Bronchial epithelial cell (primary cell): ENCODE data around the gene KRTAP2-4. TPM values are rescaled to one million over a fixed set of nuclear protein-coding genes. Genes with fewer than 3 reads are reported as not detected.
"Not testable (repeated sequence)": the region's sequence is repeated elsewhere in the genome, so short reads cannot be mapped to it uniquely, and the experiment has no call there.

ENCODE experiments used
- DNase-seq: peaks from one replicate; pipeline ENCODE4 v3.0.0-alpha.2; 2010; ENCODE audit warnings: low read depth
- FAIRE-seq: peaks from 2 replicates; lab custom pipeline; 2011; peaks lifted over from hg19 to GRCh38; lab: Jason Lieb, UNC
- H3K27me3 ChIP-seq: 2 replicates; pipeline ENCODE4 v1.5.1; 2011; ENCODE audit warnings: low read length; ENCODE audit not compliant: control insufficient read depth, insufficient read depth
- H3K36me3 ChIP-seq: 2 replicates; pipeline ENCODE4 v1.5.1; 2011; ENCODE audit warnings: low read length; ENCODE audit not compliant: control insufficient read depth, insufficient read depth
- H3K4me3 ChIP-seq: 2 replicates; pipeline ENCODE4 v1.5.1; 2011; ENCODE audit warnings: mild to moderate bottlenecking, low read depth, low read length, control low read depth
- total RNA-seq: library from RNA; depleted of rRNA; stranded (reverse); fragments of >200 nt; gene quantifications from 2 replicates; pipeline ENCODE4 v1.2.1, GENCODE V29; 2014
- TF ChIP-seq, protein P1 (sequence below): IDR thresholded peaks from 2 replicates; pipeline ENCODE4 v1.5.1; 2011; ENCODE audit warnings: mild to moderate bottlenecking, moderate library complexity, low read length, control low read depth, inconsistent platforms; ENCODE audit not compliant: insufficient read depth, severe bottlenecking

KRTAP2-4 gene
- total RNA-seq, 1 donor from 2014 or later, result not detected

DNA sequence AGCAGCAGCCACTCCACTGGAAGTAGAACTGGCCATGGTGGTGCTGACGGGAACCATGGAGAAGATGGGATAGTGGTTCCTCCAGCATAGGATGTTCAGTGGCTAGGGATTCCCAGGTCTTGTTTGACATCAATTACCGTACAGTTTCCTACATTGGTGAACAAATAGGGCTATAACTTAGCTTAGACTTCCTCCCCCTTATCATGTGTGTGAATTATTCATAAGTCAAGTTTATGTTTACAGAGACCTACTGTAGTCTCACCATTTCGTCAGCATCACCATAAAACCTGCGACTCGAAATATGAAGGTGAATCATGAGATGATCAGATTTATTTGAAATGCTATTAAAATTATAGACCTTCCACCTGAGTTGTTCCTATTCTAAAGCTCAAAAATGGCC lies 6.9 kb downstream of the KRTAP2-4 start:
- Histone ChIP-seq H3K36me3 (no peaks in the 10 kb centered on the region), H3K27me3 (no peaks in the 10 kb centered on the region), H3K4me3 (no peak overlapping the region)
- FAIRE-seq (no peak), DNase-seq (no peak)
- TF ChIP-seq, protein P1, sequence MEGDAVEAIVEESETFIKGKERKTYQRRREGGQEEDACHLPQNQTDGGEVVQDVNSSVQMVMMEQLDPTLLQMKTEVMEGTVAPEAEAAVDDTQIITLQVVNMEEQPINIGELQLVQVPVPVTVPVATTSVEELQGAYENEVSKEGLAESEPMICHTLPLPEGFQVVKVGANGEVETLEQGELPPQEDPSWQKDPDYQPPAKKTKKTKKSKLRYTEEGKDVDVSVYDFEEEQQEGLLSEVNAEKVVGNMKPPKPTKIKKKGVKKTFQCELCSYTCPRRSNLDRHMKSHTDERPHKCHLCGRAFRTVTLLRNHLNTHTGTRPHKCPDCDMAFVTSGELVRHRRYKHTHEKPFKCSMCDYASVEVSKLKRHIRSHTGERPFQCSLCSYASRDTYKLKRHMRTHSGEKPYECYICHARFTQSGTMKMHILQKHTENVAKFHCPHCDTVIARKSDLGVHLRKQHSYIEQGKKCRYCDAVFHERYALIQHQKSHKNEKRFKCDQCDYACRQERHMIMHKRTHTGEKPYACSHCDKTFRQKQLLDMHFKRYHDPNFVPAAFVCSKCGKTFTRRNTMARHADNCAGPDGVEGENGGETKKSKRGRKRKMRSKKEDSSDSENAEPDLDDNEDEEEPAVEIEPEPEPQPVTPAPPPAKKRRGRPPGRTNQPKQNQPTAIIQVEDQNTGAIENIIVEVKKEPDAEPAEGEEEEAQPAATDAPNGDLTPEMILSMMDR, result no peak

DNA sequence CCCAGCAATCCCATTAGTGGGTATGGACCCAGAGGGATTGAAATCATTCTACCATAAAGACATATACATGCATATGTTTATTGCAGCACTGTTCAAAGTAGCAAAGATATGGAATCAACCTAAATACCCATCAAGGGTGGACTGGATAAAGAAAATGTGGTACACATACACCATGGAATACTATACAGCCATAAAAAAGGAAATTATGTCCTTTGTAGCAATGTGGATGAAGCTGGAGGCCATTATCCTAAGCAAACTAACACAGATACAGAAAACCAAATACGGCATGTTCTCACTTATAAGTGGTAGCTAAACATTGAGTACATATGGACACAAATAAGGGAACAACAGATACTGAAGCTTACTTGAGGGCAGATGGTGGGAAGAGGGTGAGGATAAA lies 8.1 kb downstream of the KRTAP2-4 start:
- no peak for FAIRE-seq
- H3K4me3 ChIP-seq, result no peak overlapping the region
- H3K36me3 ChIP-seq, result no peaks in the 10 kb centered on the region
- DNase-seq, result no peak
- no peaks in the 10 kb centered on the region for H3K27me3 ChIP-seq
- TF ChIP-seq, protein P1, result no peak

DNA sequence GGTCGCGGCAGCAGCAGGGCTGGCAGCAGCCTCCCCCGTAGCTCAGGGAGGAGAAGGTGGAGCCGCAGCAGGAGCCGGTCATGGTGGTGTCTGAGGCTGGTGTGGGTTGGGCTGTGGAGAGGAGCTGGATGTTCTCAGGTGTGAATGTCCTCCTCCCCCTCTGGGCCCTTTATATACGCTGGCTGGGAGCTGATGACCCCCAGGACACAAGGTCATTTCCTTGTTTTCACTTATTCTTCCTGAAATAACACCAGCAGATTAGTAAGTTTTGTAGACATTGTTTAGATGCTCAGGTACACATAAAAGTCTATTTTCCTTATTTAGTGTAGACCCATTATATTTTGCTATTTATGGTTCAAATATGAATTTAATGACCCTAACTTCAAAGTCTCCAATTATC lies 10.5 kb downstream of the KRTAP2-4 start, which contains the start of gene KRTAP2-2:
KRTAP2-2 (minus strand) TSS at position 101 of the 400 bp plus-strand sequence; CDS start at position 82, 19 bp downstream.
- FAIRE-seq, H3K36me3 ChIP-seq, H3K4me3 ChIP-seq, H3K27me3 ChIP-seq, DNase-seq: not testable (repeated sequence)

DNA sequence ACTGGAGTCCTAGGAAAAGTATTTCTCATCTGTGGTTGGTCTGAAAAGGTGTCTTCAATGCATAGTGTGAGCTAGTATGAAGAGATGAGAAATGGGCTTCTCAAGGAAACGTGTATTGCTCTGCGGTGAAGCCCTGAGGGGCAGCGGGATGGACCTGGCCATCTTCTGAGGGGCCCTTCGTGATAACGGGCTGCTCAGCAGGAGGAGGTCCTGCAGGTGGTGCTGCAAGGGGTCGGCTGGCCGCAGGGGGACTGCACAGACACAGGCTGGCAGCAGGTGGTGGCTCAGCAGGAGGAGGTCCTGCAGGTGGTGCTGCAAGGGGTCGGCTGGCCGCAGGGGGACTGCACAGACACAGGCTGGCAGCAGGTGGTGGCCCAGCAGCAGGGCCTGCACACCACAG lies 11.1 kb downstream of the KRTAP2-4 start:
- peak; percentile 23 for FAIRE-seq
- H3K4me3 ChIP-seq, H3K27me3 ChIP-seq, H3K36me3 ChIP-seq, DNase-seq: not testable (repeated sequence)

- FAIRE-seq (no peak), DNase-seq (no peak)
- Histone ChIP-seq H3K36me3 (no peaks in the 10 kb centered on the region), H3K27me3 (no peaks in the 10 kb centered on the region), H3K4me3 (no peak overlapping the region)
- TF ChIP-seq, protein P1, result no peak
Observed at GRCh38 chr17:41054025-41054424, 11.7 kb downstream of the KRTAP2-4 start.

GRCh38 chr17:41052566-41052965 lies 13.1 kb downstream of the KRTAP2-4 start:
- FAIRE-seq, result no peak
- TF ChIP-seq, protein P1, result no peak
- Histone ChIP-seq H3K36me3 (no peaks in the 10 kb centered on the region), H3K4me3 (no peak overlapping the region), H3K27me3 (no peaks in the 10 kb centered on the region)
- no peak for DNase-seq

GRCh38 chr17:41049110-41049509 lies 16.6 kb downstream of the KRTAP2-4 start:
- TF ChIP-seq, protein P1, result no peak
- Histone ChIP-seq H3K36me3 (no peaks in the 10 kb centered on the region), H3K27me3 (no peaks in the 10 kb centered on the region), H3K4me3 (no peak overlapping the region)
- FAIRE-seq (peak; percentile 23), DNase-seq (no peak)
